AG10803 (cell line): ENCODE results near the gene RPS6KA4.
A peak's percentile ranks its signal among the peaks of the same experiment; 100 is the strongest.

Experiments
- DNase-seq: peaks from one replicate; pipeline ENCODE4 v3.0.0; 2010; ENCODE audit warnings: low read depth
- H3K4me3 ChIP-seq: 2 replicates; pipeline ENCODE4 v1.5.1; 2011; ENCODE audit warnings: mild to moderate bottlenecking, low read length, control low read depth
- TF ChIP-seq, protein P1 (sequence below): conservative IDR thresholded peaks from 2 replicates; pipeline ENCODE4 v1.5.1; 2011; ENCODE audit warnings: mild to moderate bottlenecking, low read length, control low read depth, inconsistent platforms

The RPS6KA4 gene

GRCh38 chr11:64339286-64339685 is 19.7 kb upstream of the RPS6KA4 start:
- no peak for DNase-seq
- TF ChIP-seq, protein P1, sequence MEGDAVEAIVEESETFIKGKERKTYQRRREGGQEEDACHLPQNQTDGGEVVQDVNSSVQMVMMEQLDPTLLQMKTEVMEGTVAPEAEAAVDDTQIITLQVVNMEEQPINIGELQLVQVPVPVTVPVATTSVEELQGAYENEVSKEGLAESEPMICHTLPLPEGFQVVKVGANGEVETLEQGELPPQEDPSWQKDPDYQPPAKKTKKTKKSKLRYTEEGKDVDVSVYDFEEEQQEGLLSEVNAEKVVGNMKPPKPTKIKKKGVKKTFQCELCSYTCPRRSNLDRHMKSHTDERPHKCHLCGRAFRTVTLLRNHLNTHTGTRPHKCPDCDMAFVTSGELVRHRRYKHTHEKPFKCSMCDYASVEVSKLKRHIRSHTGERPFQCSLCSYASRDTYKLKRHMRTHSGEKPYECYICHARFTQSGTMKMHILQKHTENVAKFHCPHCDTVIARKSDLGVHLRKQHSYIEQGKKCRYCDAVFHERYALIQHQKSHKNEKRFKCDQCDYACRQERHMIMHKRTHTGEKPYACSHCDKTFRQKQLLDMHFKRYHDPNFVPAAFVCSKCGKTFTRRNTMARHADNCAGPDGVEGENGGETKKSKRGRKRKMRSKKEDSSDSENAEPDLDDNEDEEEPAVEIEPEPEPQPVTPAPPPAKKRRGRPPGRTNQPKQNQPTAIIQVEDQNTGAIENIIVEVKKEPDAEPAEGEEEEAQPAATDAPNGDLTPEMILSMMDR: no peak
- H3K4me3 ChIP-seq: no peak overlapping the region

GRCh38 chr11:64339754-64340408 is 19.1 kb upstream of the RPS6KA4 start, which contains the start of gene CCDC88B:
Gene CCDC88B, plus strand, starts transcription at chr11:64340204. Its CDS starts 63 bp downstream, at chr11:64340267.
- TF ChIP-seq, protein P1: no peak
- no peak for DNase-seq
- no peak within 1 kb of the TSS for H3K4me3 ChIP-seq

DNA sequence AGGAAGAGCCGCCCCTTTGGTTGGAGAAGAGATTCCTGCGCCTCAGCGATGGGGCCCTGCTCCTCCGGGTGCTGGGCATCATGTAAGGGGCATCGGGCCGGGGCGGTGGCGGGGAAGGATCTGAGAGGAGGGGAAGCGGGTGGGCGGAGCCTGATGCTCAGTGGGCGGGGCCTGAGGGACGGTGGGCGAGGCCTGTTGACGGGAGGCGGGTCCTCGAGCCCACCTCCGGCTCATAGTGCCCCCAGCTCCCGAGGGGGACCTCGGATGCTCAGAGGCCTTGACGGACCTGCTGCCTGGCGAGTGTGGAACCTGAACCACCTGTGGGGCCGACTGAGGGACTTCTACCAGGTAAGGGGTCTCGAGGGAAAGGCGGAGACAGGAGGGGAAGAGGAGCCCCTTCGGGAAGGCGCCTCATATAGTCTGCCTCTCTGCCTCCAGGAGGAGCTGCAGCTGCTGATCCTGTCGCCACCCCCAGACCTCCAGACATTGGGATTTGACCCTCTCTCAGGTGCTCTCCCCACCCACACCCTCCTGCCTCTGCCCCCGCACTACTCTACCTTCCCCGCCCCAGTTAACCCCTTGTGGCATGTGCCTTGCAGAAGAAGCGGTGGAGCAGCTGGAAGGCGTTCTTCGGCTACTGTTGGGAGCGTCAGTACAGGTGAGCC is 18.2 kb upstream of the RPS6KA4 start:
- no peak for DNase-seq
- TF ChIP-seq, protein P1: 0 out of 2 replicates have a peak, but pooled peaks have one; percentile 4
- H3K4me3 ChIP-seq: no peak overlapping the region

DNA sequence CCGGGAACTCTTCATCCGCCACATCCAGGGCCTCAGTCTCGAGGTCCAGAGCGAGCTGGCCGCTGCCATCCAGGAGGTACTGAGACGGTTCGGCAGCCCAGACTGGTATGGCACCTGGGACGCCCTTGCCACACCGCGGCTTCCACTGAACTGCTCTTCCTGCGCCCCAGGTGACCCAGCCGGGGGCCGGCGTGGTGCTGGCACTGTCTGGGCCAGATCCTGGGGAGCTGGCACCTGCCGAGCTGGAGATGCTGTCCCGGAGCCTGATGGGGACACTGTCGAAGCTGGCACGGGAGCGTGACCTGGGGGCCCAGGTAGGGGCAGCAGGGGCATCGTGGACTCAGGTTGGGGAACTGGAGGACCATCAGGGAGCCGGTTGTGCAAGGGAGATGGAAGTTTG is 17.5 kb upstream of the RPS6KA4 start:
- no peak for DNase-seq
- H3K4me3 ChIP-seq: no peak overlapping the region
- TF ChIP-seq, protein P1: no peak

DNA sequence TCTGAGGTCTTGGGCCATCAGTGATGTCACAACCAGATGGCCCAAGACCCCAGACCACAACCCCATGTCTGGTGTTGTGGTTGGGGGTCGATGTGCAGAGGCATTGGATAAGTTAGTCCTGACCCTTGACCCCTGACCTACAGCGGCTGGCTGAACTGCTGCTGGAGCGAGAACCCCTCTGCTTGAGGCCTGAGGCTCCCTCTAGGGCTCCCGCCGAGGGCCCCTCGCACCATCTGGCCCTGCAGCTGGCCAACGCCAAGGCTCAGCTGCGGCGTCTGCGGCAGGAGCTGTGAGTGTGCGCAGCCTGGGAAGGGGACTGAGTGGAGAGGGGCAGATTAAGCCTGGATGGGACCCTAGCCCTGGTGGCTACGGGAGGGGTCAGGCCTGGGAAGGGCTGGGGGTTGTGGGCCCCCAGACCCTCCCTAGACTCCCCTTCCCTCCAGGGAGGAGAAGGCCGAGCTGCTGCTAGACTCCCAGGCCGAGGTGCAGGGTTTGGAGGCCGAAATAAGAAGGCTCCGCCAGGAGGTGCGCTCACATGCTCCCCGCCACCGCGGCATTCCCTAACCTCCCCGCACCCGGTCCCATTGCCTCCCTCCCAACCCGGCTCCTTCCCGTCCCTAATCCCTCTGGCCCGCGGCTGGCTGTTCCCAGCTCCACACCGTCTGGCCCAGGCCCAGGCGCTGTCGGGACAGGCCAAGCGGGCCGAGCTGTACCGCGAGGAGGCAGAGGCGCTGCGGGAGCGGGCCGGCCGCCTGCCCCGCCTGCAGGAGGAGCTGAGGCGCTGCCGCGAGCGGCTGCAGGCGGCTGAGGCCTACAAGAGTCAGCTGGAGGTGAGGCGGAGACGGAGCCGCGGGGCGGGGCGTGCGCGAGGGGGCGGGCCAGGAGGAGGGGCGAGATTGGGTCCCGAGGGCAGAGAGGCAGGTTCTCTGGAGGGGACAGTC is 16.8 kb upstream of the RPS6KA4 start:
- peak overlapping the region; percentile 55 for H3K4me3 ChIP-seq
- TF ChIP-seq, protein P1: peak; percentile 29; the same call in 1 of the 2 replicates

DNA sequence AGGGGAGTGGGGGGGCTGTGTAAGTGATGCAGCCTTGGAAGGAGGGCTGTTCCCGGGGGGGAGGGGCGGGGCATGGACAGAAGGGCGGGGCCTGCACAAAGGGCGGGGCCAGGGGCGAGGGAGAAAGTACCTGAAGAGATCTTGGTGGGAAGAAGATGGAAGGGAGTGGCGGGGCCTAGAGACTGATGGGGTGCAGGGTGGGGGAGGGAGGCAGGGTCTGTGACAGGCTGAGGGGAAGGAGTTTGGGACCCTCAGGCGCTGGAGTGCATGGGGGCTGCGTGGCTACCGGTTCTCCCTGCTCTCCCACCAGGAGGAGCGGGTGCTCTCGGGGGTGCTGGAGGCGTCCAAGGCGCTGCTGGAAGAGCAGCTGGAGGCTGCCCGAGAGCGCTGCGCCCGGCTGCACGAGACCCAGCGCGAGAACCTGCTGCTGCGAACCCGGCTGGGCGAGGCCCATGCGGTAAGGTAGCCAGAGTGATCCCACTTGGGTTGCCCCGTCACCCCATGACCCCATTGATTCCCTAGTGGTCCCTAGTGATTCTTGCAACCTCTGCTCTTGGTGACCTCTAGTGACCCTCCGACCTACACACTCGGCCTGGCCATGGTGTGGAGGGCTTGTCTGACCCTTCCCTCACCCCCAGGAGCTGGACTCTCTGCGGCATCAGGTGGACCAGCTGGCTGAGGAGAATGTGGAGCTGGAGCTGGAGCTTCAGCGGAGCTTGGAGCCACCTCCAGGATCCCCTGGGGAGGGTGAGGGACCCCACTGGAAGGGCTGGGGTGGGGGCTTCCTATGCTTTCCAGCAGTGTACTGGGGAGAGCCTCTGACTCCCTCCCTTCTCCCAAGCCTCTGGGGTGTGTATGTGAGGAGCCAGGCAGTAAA is 15.9 kb upstream of the RPS6KA4 start:
- no peak for DNase-seq
- TF ChIP-seq, protein P1: no peak
- peak overlapping the region; percentile 29; the same call in 1 of the 2 replicates for H3K4me3 ChIP-seq

More for the DNA sequence above, 16.8 kb upstream of the RPS6KA4 start:
- DNase-seq: peak; percentile 88
